Measurements from ENCODE around the gene ARMC12.

ARMC12 gene

DNA sequence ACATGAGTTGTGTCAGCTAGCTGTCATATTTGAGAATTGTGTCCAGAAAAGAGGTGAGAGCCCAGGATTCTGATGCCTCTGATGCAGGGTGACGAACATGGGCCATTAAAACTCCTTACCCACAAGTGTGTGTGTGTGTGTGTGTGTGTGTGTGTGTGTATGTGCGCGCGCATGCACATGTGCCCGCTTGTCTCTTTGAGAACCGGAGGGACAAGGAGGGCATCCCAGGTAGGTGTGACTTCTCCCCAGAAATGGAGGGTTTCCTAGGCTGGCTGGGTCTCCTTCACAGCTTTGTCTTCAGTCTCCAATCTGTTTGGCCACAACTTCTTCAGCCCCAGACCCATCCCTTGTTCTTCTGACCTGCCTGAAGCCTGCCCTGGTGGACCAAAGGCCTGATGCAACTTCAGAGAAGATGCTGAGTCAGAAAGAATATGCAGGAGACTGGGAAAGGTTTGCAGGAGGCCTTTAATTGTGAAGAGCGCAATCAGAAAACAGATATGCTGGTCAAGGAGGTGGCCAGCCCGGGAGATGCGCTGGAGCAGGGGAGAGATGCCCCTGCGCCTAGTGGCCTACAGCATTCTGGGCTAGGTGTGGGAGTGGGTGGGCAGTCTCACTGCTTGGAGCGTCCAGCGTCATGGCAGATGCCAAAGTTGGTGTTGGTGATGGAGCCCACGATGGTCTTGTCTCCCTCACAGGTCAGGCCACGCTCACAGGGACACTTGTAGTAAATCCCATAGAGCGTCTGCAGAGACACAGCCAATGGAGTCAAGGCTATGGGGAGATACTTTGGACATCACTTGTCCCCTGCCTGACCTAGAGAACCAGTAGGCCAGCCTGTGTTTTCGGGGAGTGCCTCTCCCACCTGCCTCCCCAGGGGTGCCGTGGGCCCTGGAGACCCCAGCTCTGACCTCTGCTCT is 58.0 kb downstream of the ARMC12 start:
- Histone ChIP-seq H3K4me3 (ENCODE audit: low read length) (no peak overlapping the region), H3K9me2 (replicated peaks; ENCODE audit: control insufficient read depth, low read length) (no peaks in the 10 kb centered on the region), H3K9me3 (ENCODE audit: control insufficient read depth, insufficient read depth, low read length) (no peaks in the 10 kb centered on the region), H3F3A (ENCODE audit: control insufficient read depth, insufficient read depth) (no peaks in the 10 kb centered on the region), H3K79me2 (ENCODE audit: control insufficient read depth, low read length) (no peaks in the 10 kb centered on the region), H3K27me3 (ENCODE audit: control insufficient read depth, low read length) (peaks cover 12% of the 10 kb centered on the region), H4K20me1 (ENCODE audit: control insufficient read depth, insufficient read depth, low read depth, low read length) (0 out of 2 replicates have a peak, but pooled peaks cover 8% of the 10 kb centered on the region), H3K27ac (ENCODE audit: low read depth, low read length) (no peak overlapping the region), H3K36me3 (ENCODE audit: control insufficient read depth, low read length) (no peaks in the 10 kb centered on the region), H3K4me1 (ENCODE audit: control insufficient read depth, low read length) (no peaks in the 10 kb centered on the region), H3K4me2 (ENCODE audit: low read length) (no peak overlapping the region)
- no peak for TF ChIP-seq CTCF (IDR thresholded peaks at IDR 0.05; ENCODE audit: low read depth, low read length, poor library complexity, severe bottlenecking)
- TF ChIP-seq EZH2phosphoT487 (IDR thresholded peaks at IDR 0.05; ENCODE audit: borderline replicate concordance, low read length): no peak

DNA sequence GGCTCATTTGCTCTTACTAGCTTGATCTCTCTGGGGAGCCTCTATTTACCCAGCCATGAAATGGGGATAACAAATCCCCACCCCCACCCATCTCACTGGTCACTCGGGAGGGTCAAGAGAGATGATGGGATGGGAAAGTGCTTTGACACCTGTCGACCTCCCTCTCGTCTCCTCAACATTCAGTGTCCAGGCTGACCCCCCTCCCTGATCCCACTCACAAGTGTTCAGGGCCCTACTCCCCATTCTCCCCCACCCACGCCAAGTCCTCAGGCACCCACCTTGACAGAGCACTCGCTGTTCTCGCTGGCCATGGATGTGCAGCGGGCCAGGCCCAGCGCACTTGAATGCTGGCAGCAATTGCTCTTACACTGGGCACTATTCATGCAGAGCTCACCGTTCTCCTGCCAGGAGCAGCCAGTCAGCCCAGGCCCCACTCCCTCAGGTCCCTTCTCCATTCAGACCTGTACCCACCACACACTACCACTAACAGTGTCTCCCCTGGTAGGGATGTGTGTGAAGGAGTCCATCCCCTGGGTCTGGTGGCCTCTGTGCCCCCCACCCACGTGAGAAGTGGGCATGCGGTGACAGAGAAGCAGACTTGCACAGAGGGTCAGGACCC is 58.7 kb downstream of the ARMC12 start:
- Histone ChIP-seq H3K9me3 (ENCODE audit: control insufficient read depth, insufficient read depth, low read length) (no peaks in the 10 kb centered on the region), H3K27ac (ENCODE audit: low read depth, low read length) (no peak overlapping the region), H3F3A (ENCODE audit: control insufficient read depth, insufficient read depth) (no peaks in the 10 kb centered on the region), H3K4me3 (ENCODE audit: low read length) (no peak overlapping the region), H3K9me2 (replicated peaks; ENCODE audit: control insufficient read depth, low read length) (no peaks in the 10 kb centered on the region), H3K79me2 (ENCODE audit: control insufficient read depth, low read length) (no peaks in the 10 kb centered on the region), H3K27me3 (ENCODE audit: control insufficient read depth, low read length) (peaks cover 8% of the 10 kb centered on the region), H3K4me1 (ENCODE audit: control insufficient read depth, low read length) (no peaks in the 10 kb centered on the region), H3K36me3 (ENCODE audit: control insufficient read depth, low read length) (no peaks in the 10 kb centered on the region), H4K20me1 (ENCODE audit: control insufficient read depth, insufficient read depth, low read depth, low read length) (0 out of 2 replicates have a peak, but pooled peaks cover 8% of the 10 kb centered on the region), H3K4me2 (ENCODE audit: low read length) (no peak overlapping the region)
- TF ChIP-seq EZH2phosphoT487 (IDR thresholded peaks at IDR 0.05; ENCODE audit: borderline replicate concordance, low read length): no peak
- no peak for TF ChIP-seq CTCF (IDR thresholded peaks at IDR 0.05; ENCODE audit: low read depth, low read length, poor library complexity, severe bottlenecking)

GRCh38 chr6:35796236-35796635 is 59.4 kb downstream of the ARMC12 start:
- Histone ChIP-seq H4K20me1 (ENCODE audit: control insufficient read depth, insufficient read depth, low read depth, low read length) (0 out of 2 replicates have a peak, but pooled peaks cover 8% of the 10 kb centered on the region), H3K36me3 (ENCODE audit: control insufficient read depth, low read length) (no peaks in the 10 kb centered on the region), H3K27ac (ENCODE audit: low read depth, low read length) (no peak overlapping the region), H3K79me2 (ENCODE audit: control insufficient read depth, low read length) (no peaks in the 10 kb centered on the region), H3K4me3 (ENCODE audit: low read length) (no peak overlapping the region), H3F3A (ENCODE audit: control insufficient read depth, insufficient read depth) (no peaks in the 10 kb centered on the region), H3K4me1 (ENCODE audit: control insufficient read depth, low read length) (no peaks in the 10 kb centered on the region), H3K9me3 (ENCODE audit: control insufficient read depth, insufficient read depth, low read length) (no peaks in the 10 kb centered on the region), H3K9me2 (replicated peaks; ENCODE audit: control insufficient read depth, low read length) (no peaks in the 10 kb centered on the region), H3K27me3 (ENCODE audit: control insufficient read depth, low read length) (peaks cover 5% of the 10 kb centered on the region; the same call in 1 of the 2 replicates), H3K4me2 (ENCODE audit: low read length) (no peak overlapping the region)
- TF ChIP-seq EZH2phosphoT487 (IDR thresholded peaks at IDR 0.05; ENCODE audit: borderline replicate concordance, low read length) (no peak), CTCF (IDR thresholded peaks at IDR 0.05; ENCODE audit: low read depth, low read length, poor library complexity, severe bottlenecking) (no peak)
